Eye (tissue), 1 donor: Measurements from ENCODE around the gene FRYL.
A peak's percentile ranks its signal among the peaks of the same experiment; 100 is the strongest.
"Not testable (repeated sequence)": the region's sequence is repeated elsewhere in the genome, so short reads cannot be mapped to it uniquely, and the experiment has no call there.

Source experiments
- DNase-seq: peaks from one replicate; pipeline ENCODE4 v3.0.0-alpha.2; 2015

FRYL gene

GRCh38 chr4:48742412-48742811 lies 37.7 kb downstream of the FRYL start:
- no peak for DNase-seq

GRCh38 chr4:48739560-48740019 lies 40.5 kb downstream of the FRYL start:
- DNase-seq, result no peak

- no peak for DNase-seq
Observed at GRCh38 chr4:48738856-48739255, 41.2 kb downstream of the FRYL start.

GRCh38 chr4:48728906-48729496 lies 51.1 kb downstream of the FRYL start:
- DNase-seq, result not testable (repeated sequence)

- DNase-seq, result no peak
Observed at GRCh38 chr4:48727666-48728459, 52.2 kb downstream of the FRYL start.

- no peak for DNase-seq
Observed at GRCh38 chr4:48725414-48725813, 54.7 kb downstream of the FRYL start.

- no peak for DNase-seq
Observed at GRCh38 chr4:48722509-48723446, 57.3 kb downstream of the FRYL start.

- DNase-seq, result no peak
Observed at GRCh38 chr4:48720459-48720858, 59.6 kb downstream of the FRYL start.

GRCh38 chr4:48718818-48719465 lies 61.1 kb downstream of the FRYL start:
- DNase-seq, result no peak

- DNase-seq, result not testable (repeated sequence)
Observed at GRCh38 chr4:48716285-48716684, 63.8 kb downstream of the FRYL start.

GRCh38 chr4:48710446-48711209 lies 69.5 kb downstream of the FRYL start:
- no peak for DNase-seq

GRCh38 chr4:48709901-48710300 lies 70.2 kb downstream of the FRYL start:
- DNase-seq, result no peak

GRCh38 chr4:48708610-48709009 lies 71.5 kb downstream of the FRYL start:
- no peak for DNase-seq

- DNase-seq, result peak; percentile 43
Observed at GRCh38 chr4:48706736-48707135, 73.3 kb downstream of the FRYL start.

- DNase-seq, result no peak
Observed at GRCh38 chr4:48705609-48706008, 74.5 kb downstream of the FRYL start.

GRCh38 chr4:48704091-48704802 lies 75.8 kb downstream of the FRYL start:
- no peak for DNase-seq

GRCh38 chr4:48699475-48699874 lies 80.6 kb downstream of the FRYL start:
- no peak for DNase-seq

- DNase-seq, result peak; percentile 75
Observed at GRCh38 chr4:48698029-48698971, 81.8 kb downstream of the FRYL start.

- not testable (repeated sequence) for DNase-seq
Observed at GRCh38 chr4:48697516-48697915, 82.6 kb downstream of the FRYL start.

- no peak for DNase-seq
Observed at GRCh38 chr4:48694824-48695223, 85.3 kb downstream of the FRYL start.
